HFF-Myc (cell line): Measurements from ENCODE around the gene OR7E24.

Experiments
- DNase-seq: peaks from one replicate; pipeline ENCODE4 v3.0.0-alpha.2; 2011; ENCODE audit warnings: low read depth; ENCODE audit errors: extremely low read depth
- H3K4me3 ChIP-seq: replicated peaks from 2 replicates; pipeline ENCODE4 v1.5.1; 2011; ENCODE audit warnings: low read depth, mild to moderate bottlenecking, control low read depth, low read length
- TF ChIP-seq, protein P1 (sequence below): IDR thresholded peaks from 2 replicates; pipeline ENCODE4 v1.5.1; 2012; ENCODE audit warnings: mild to moderate bottlenecking, low read depth, low read length, control low read depth; ENCODE audit errors: missing control alignments

Gene OR7E24

DNA sequence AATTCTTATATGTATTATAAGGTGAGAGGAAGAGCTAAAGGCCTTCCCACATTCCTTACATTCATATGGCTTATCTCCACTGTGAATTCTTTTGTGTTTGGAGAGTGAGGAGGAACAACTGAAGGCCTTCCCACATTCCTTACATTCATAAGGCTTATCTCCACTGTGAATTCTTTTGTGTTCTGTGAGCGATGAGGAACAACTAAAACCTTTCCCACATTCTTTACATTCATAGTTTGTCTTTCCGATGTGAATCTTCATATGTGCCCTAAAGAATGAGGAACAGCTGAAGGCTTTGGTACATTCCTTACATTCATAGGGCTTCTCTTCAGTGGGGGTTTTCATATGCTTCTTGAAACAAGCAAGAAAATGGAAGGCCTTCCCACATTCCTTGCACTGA, 45.6 kb downstream of the OR7E24 start:
- no peak for DNase-seq
- H3K4me3 ChIP-seq = no peak overlapping the region
- TF ChIP-seq, protein P1, sequence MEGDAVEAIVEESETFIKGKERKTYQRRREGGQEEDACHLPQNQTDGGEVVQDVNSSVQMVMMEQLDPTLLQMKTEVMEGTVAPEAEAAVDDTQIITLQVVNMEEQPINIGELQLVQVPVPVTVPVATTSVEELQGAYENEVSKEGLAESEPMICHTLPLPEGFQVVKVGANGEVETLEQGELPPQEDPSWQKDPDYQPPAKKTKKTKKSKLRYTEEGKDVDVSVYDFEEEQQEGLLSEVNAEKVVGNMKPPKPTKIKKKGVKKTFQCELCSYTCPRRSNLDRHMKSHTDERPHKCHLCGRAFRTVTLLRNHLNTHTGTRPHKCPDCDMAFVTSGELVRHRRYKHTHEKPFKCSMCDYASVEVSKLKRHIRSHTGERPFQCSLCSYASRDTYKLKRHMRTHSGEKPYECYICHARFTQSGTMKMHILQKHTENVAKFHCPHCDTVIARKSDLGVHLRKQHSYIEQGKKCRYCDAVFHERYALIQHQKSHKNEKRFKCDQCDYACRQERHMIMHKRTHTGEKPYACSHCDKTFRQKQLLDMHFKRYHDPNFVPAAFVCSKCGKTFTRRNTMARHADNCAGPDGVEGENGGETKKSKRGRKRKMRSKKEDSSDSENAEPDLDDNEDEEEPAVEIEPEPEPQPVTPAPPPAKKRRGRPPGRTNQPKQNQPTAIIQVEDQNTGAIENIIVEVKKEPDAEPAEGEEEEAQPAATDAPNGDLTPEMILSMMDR = no peak
